ENCODE results near the gene DDX5. TPM values are rescaled to one million over a fixed set of nuclear protein-coding genes. Genes with fewer than 3 reads are reported as not detected.
A peak's percentile ranks its signal among the peaks of the same experiment; 100 is the strongest.

DDX5 gene
- total RNA-seq, 1 experiment from 2014 or later, result 798 TPM

DNA sequence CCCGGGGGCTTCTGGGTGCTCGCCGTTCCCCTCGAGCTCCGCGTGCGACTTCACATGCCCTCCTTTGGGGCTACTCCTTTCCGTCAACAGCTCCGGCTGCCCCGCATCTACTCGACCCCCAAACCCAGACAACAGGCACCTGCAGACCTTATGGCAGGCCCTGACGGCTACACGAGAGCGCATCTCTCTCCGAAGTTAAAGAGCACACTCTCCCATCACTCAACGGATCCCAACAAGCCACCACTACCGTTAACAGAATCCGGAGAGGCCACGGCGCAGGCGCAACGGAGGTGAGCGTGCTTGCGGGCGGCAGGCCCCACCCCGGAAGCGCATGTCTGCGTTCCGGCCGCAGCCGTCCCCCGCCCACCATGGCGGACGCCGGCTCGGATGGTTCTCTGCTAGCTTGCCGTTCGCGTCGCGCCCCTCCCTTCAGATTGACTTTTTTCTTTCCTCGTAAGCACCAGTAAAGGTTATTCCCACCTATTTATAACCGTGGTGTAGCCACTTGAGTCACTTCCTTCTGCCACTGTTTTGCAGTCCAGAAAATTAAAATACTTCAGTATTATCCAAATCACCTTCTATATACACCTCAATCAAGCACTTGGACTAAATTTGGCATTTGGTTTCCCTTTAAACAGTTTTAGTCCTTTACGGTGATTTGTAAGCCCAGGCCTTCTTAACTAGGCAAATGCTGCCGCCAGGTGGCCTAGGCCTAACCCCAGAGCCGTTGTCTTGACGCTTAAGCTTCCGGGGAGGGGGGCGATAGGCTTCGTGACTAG is 9.1 kb downstream of the DDX5 start, which contains the start of gene POLG2:
TSS of gene POLG2 (minus strand) at position 269 of the 779 bp plus-strand sequence. CDS start at position 183, 86 bp downstream.
- CTCF ChIA-PET, result interaction anchor here (1.3 to 4.5 kb wide), 3 partner anchors 9 to 76 kb away, joined by 3 to 68 read pairs (median 14); partner anchors contain the start of genes CEP95 and DDX5
- no peak within 1 kb of the TSS for H2AFZ ChIP-seq (ENCODE audit: low read depth, low read length, poor library complexity, severe bottlenecking)
- POLR2A ChIA-PET, result interaction anchor here (0.7 to 8.5 kb wide), 8 partner anchors 9 to 152 kb away, joined by 3 to 119 read pairs (median 4); partner anchors contain the start of genes CEP95 and DDX5
- peak within 1 kb of the TSS; percentile 80 for H3K4me2 ChIP-seq (ENCODE audit: low read length)
- H3K9ac ChIP-seq (ENCODE audit: low read length), result peak within 1 kb of the TSS; percentile 77
- peaks cover 35% of the 10 kb centered on the region; the same call in 1 of the 2 replicates for H4K20me1 ChIP-seq (ENCODE audit: insufficient read depth)
- no peaks in the 10 kb centered on the region for H3K27me3 ChIP-seq (ENCODE audit: insufficient read depth, low read length)
- H3K79me2 ChIP-seq (ENCODE audit: insufficient read depth, low read length), result peaks cover 74% of the 10 kb centered on the region
- peak; percentile 88 for ATAC-seq
- BruUV-seq (replicated peaks), result TSS peak; percentile 99
- H3K36me3 ChIP-seq (ENCODE audit: control insufficient read depth in 1 of 2, insufficient read depth in 2 of 2, low read length in 2 of 2), result peaks cover 32 to 36% of the 10 kb centered on the region in 2 experiments
- H3K27ac ChIP-seq (ENCODE audit: low read depth, low read length), result peak within 1 kb of the TSS; percentile 79
- peak within 1 kb of the TSS; percentile 73 to 78 for H3K4me3 ChIP-seq (replicated peaks in 1 of 2; ENCODE audit: low read depth in 1 of 2, low read length in 2 of 2)
- RAD21 ChIA-PET (ENCODE audit: low non-redundant PET in 1 of 2, low total read pairs in 2 of 2, uncharacterized antibody in 2 of 2, unreplicated experiment in 2 of 2), result interaction anchor here in 1 of 2 experiments (0.7 to 1.7 kb wide), 3 partner anchors 10 to 77 kb away, joined by 3 to 5 read pairs (median 5); partner anchors contain the start of genes CEP95 and DDX5
- H3K9me3 ChIP-seq (ENCODE audit: control insufficient read depth in 1 of 2, insufficient read depth in 1 of 2, low read depth in 1 of 2, low read length in 2 of 2), result no peaks in the 10 kb centered on the region
- peaks cover 10 to 52% of the 10 kb centered on the region in 2 experiments; a peak in 3 of 4 replicates for H3K4me1 ChIP-seq (ENCODE audit: control insufficient read depth in 1 of 2, insufficient read depth in 2 of 2, low read length in 2 of 2)
- intact Hi-C loops (cut with micrococcal nuclease), result loop anchor here (1.0 to 10.0 kb wide), 3 partner anchors 9 to 352 kb away; partner anchors contain the start of genes CEP95, DDX5 and SMURF2
- peak; percentile 87 for DNase-seq (ENCODE audit: low read depth, low spot score)
- no peaks in the 10 kb centered on the region for H3K9me2 ChIP-seq (ENCODE audit: insufficient read depth)
- TF ChIP-seq POLR2AphosphoS5 (IDR thresholded peaks at IDR 0.05; ENCODE audit: low read depth, low read length) (peak; percentile 97), ZNF274 (IDR thresholded peaks at IDR 0.05; ENCODE audit: low read depth, low read length) (no peak), ZFX (IDR thresholded peaks at IDR 0.05) (peak; percentile 68), YY1 (IDR thresholded peaks at IDR 0.05; ENCODE audit: extremely low read depth, insufficient replicate concordance, low read depth, low read length) (peak; percentile 91), ZBTB33 (IDR thresholded peaks at IDR 0.05; ENCODE audit: extremely low read depth, insufficient replicate concordance, low read length) (no peak), ELF1 (IDR thresholded peaks at IDR 0.05; ENCODE audit: borderline replicate concordance, low read depth) (peak; percentile 78), EZH2 (IDR thresholded peaks at IDR 0.05) (no peak), POLR2A (IDR thresholded peaks at IDR 0.05; ENCODE audit: borderline replicate concordance, extremely low read depth, insufficient read depth, insufficient read length) (peak; percentile 96), SP1 (IDR thresholded peaks at IDR 0.05; ENCODE audit: low read depth) (peak; percentile 58), MAX (IDR thresholded peaks at IDR 0.05) (peak; percentile 87), ATF3 (IDR thresholded peaks at IDR 0.05) (no peak), RAD21 (IDR thresholded peaks at IDR 0.05; ENCODE audit: low read depth) (peak; percentile 75), CEBPB (IDR thresholded peaks at IDR 0.05; ENCODE audit: low read depth) (no peak), SRF (IDR thresholded peaks at IDR 0.05; ENCODE audit: low read depth) (no peak), TCF7L2 (IDR thresholded peaks at IDR 0.05; ENCODE audit: borderline replicate concordance, extremely low read depth, insufficient read depth, insufficient read length) (peak; percentile 13), JUND (IDR thresholded peaks at IDR 0.05) (peak; percentile 32; the same call in 1 of the 2 replicates), FOSL1 (IDR thresholded peaks at IDR 0.05; ENCODE audit: low read depth) (no peak), EGR1 (IDR thresholded peaks at IDR 0.05; ENCODE audit: low read depth) (peak; percentile 68), SIN3A (IDR thresholded peaks at IDR 0.05; ENCODE audit: low read depth) (peak; percentile 70), CBX3 (IDR thresholded peaks at IDR 0.05; ENCODE audit: low read depth) (peak; percentile 38; the same call in 1 of the 2 replicates), EZH2phosphoT487 (IDR thresholded peaks at IDR 0.05; ENCODE audit: borderline replicate concordance) (no peak)
- TF ChIP-seq, protein P1, sequence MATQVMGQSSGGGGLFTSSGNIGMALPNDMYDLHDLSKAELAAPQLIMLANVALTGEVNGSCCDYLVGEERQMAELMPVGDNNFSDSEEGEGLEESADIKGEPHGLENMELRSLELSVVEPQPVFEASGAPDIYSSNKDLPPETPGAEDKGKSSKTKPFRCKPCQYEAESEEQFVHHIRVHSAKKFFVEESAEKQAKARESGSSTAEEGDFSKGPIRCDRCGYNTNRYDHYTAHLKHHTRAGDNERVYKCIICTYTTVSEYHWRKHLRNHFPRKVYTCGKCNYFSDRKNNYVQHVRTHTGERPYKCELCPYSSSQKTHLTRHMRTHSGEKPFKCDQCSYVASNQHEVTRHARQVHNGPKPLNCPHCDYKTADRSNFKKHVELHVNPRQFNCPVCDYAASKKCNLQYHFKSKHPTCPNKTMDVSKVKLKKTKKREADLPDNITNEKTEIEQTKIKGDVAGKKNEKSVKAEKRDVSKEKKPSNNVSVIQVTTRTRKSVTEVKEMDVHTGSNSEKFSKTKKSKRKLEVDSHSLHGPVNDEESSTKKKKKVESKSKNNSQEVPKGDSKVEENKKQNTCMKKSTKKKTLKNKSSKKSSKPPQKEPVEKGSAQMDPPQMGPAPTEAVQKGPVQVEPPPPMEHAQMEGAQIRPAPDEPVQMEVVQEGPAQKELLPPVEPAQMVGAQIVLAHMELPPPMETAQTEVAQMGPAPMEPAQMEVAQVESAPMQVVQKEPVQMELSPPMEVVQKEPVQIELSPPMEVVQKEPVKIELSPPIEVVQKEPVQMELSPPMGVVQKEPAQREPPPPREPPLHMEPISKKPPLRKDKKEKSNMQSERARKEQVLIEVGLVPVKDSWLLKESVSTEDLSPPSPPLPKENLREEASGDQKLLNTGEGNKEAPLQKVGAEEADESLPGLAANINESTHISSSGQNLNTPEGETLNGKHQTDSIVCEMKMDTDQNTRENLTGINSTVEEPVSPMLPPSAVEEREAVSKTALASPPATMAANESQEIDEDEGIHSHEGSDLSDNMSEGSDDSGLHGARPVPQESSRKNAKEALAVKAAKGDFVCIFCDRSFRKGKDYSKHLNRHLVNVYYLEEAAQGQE (IDR thresholded peaks at IDR 0.05; ENCODE audit: low read depth), result no peak
